Activated CD4-positive, alpha-beta T cell treated with anti-CD3 and anti-CD28 coated beads for 48 hours (primary cell): ENCODE measurements around the gene KIAA0753.

Experiments
- DNase-seq: peaks from one replicate; pipeline ENCODE4 v3.0.0-alpha.2; 2020

Gene KIAA0753

GRCh38 chr17:6545291-6545690, 95.2 kb downstream of the KIAA0753 start:
- DNase-seq: no peak

- no peak for DNase-seq
Observed at GRCh38 chr17:6544011-6544370, 96.5 kb downstream of the KIAA0753 start.

- no peak for DNase-seq
Observed at GRCh38 chr17:6543079-6544010, 97.2 kb downstream of the KIAA0753 start.

GRCh38 chr17:6542577-6542976, 97.9 kb downstream of the KIAA0753 start:
- DNase-seq: no peak

- no peak for DNase-seq
Observed at GRCh38 chr17:6541886-6542285, 98.6 kb downstream of the KIAA0753 start.

GRCh38 chr17:6539871-6540270, 100.6 kb downstream of the KIAA0753 start:
- DNase-seq: no peak

GRCh38 chr17:6536566-6537065, 103.9 kb downstream of the KIAA0753 start:
- no peak for DNase-seq

GRCh38 chr17:6536053-6536452, 104.5 kb downstream of the KIAA0753 start:
- DNase-seq: no peak

GRCh38 chr17:6534846-6535514, 105.5 kb downstream of the KIAA0753 start:
- DNase-seq: no peak

GRCh38 chr17:6532441-6532885, 108.0 kb downstream of the KIAA0753 start:
- no peak for DNase-seq

- no peak for DNase-seq
Observed at GRCh38 chr17:6531575-6531974, 108.9 kb downstream of the KIAA0753 start.

- no peak for DNase-seq
Observed at GRCh38 chr17:6530324-6530920, 110.1 kb downstream of the KIAA0753 start.

- no peak for DNase-seq
Observed at GRCh38 chr17:6528557-6528956, 112.0 kb downstream of the KIAA0753 start.
